GM23338 (cell line): ENCODE results near the gene TMIGD2.
"Not testable (repeated sequence)": the region's sequence is repeated elsewhere in the genome, so short reads cannot be mapped to it uniquely, and the experiment has no call there.

ENCODE experiments used
- CREB1 ChIP-seq: fragments of 250-450 bp; sonication (Bioruptor Pico); IDR thresholded peaks from 2 replicates; pipeline ENCODE4 v1.5.0; 2020; ENCODE audit warnings: low read depth, mild to moderate bottlenecking, moderate library complexity
- CTCF ChIP-seq, 2 experiments: fragments of 200-600 bp in 1 of 2; sonication (generic) in 1 of 2; conservative IDR thresholded peaks; 2 replicates each; pipeline versions ENCODE4 v1.5.1 to v1.6.1; 2016 to 2017; ENCODE audit warnings: antibody characterized with exemption in 2 of 2, low read depth in 2 of 2, mild to moderate bottlenecking in 2 of 2, moderate library complexity in 1 of 2
- ETS1 ChIP-seq: IDR thresholded peaks from 2 replicates; pipeline ENCODE4 v1.6.1; 2016; ENCODE audit warnings: antibody characterized with exemption
- EZH2 ChIP-seq: fragments of 200-600 bp; sonication (generic); IDR thresholded peaks from one replicate; pipeline ENCODE4 v1.8.0; 2017; ENCODE audit warnings: antibody characterized with exemption, mild to moderate bottlenecking, low read depth; ENCODE audit not compliant: unreplicated experiment
- EZH2phosphoT487 ChIP-seq: fragments of 200-600 bp; sonication (generic); IDR thresholded peaks from one replicate; pipeline ENCODE4 v1.8.1; 2018; ENCODE audit warnings: antibody characterized with exemption; ENCODE audit not compliant: unreplicated experiment

GRCh38 chr19:4274321-4274686 is 27.9 kb downstream of the TMIGD2 start:
- not testable (repeated sequence) for TF ChIP-seq CTCF (conservative IDR thresholded peaks at IDR 0.05; ENCODE audit: low read depth in 2 of 2); EZH2phosphoT487; CREB1; EZH2; ETS1
